Endodermal cell (in vitro differentiated cells): ENCODE measurements around the gene FARP1. TPM values are rescaled to one million over a fixed set of nuclear protein-coding genes. Genes with fewer than 3 reads are reported as not detected.

ENCODE experiments used
- DNase-seq: peaks from one replicate; pipeline ENCODE4 v3.0.0-alpha.2; 2017
- H3K27ac ChIP-seq: 2 replicates; pipeline ENCODE4 v1.5.1; 2013; ENCODE audit warnings: mild to moderate bottlenecking, low read depth, low read length, moderate library complexity
- H3K27me3 ChIP-seq: 2 replicates; pipeline ENCODE4 v1.6.1; 2013; ENCODE audit warnings: mild to moderate bottlenecking, low read length, moderate library complexity; ENCODE audit not compliant: insufficient read depth, control insufficient read depth, poor library complexity, severe bottlenecking
- H3K36me3 ChIP-seq: 2 replicates; pipeline ENCODE4 v1.7.0; 2013; ENCODE audit warnings: mild to moderate bottlenecking, low read length, moderate library complexity; ENCODE audit not compliant: control insufficient read depth, insufficient read depth
- H3K4me1 ChIP-seq: one replicate; pipeline ENCODE4 v1.7.0; 2013; ENCODE audit warnings: low read length; ENCODE audit not compliant: control insufficient read depth, insufficient read depth
- H3K4me3 ChIP-seq: 2 replicates; pipeline ENCODE4 v1.5.1; 2013; ENCODE audit warnings: mild to moderate bottlenecking, low read length, moderate library complexity
- H3K9ac ChIP-seq: 2 replicates; pipeline ENCODE4 v1.6.1; 2013; ENCODE audit warnings: mild to moderate bottlenecking, low read length, moderate library complexity; ENCODE audit not compliant: poor library complexity, severe bottlenecking; ENCODE audit errors: extremely low read depth
- H3K9me3 ChIP-seq: 2 replicates; pipeline ENCODE4 v1.6.1; 2013; ENCODE audit warnings: mild to moderate bottlenecking, low read length, moderate library complexity; ENCODE audit not compliant: control insufficient read depth
- H3K27ac Mint-ChIP-seq: 2 replicates; pipeline ENCODE4 v1.8.0; 2020; ENCODE audit warnings: mixed read lengths
- H3K27me3 Mint-ChIP-seq: 2 replicates; pipeline ENCODE4 v1.8.0; 2021; ENCODE audit warnings: mild to moderate bottlenecking, mixed read lengths; ENCODE audit not compliant: insufficient read depth
- H3K36me3 Mint-ChIP-seq: 2 replicates; pipeline ENCODE4 v1.8.0; 2020; ENCODE audit warnings: low read depth, mixed read lengths
- H3K4me1 Mint-ChIP-seq: 2 replicates; pipeline ENCODE4 v1.8.0; 2020; ENCODE audit warnings: mixed read lengths
- H3K4me3 Mint-ChIP-seq: 2 replicates; pipeline ENCODE4 v1.8.0; 2020; ENCODE audit warnings: mild to moderate bottlenecking, moderate library complexity, mixed read lengths
- H3K9me3 Mint-ChIP-seq: 2 replicates; pipeline ENCODE4 v1.8.0; 2020; ENCODE audit warnings: mild to moderate bottlenecking, mixed read lengths
- WGBS, 2 experiments: methylation state at CpG; one replicate each; pipeline versions ENCODE4 v1.1.5 to v1.1.7; 2013; ENCODE audit warnings: missing lambda C conversion rate in 2 of 2, mixed read lengths in 1 of 2; ENCODE audit not compliant: insufficient coverage in 1 of 2, insufficient read length in 1 of 2; 5-methylcytosine and 5-hydroxymethylcytosine counted together
- total RNA-seq, 2 donors: library from RNA; stranded (reverse); fragmentation: NEBNext Ultra II Directional in 1 of 2; extraction: Animal tissue kit (Norgen Biotek cat#: 25700) in 1 of 2; gene quantifications; 2 replicates in 1 of 2; 3 replicates in 1 of 2; pipeline ENCODE4 v1.2.1, GENCODE V29; 2021
- TF ChIP-seq, protein P1 (sequence below): fragments of 200-600 bp; sonication (generic); conservative IDR thresholded peaks from 2 replicates; pipeline ENCODE4 v1.5.0; 2021; ENCODE audit warnings: antibody characterized with exemption, mild to moderate bottlenecking

FARP1 gene
- total RNA-seq, 2 donors from 2014 or later, result 237 to 319 TPM

DNA sequence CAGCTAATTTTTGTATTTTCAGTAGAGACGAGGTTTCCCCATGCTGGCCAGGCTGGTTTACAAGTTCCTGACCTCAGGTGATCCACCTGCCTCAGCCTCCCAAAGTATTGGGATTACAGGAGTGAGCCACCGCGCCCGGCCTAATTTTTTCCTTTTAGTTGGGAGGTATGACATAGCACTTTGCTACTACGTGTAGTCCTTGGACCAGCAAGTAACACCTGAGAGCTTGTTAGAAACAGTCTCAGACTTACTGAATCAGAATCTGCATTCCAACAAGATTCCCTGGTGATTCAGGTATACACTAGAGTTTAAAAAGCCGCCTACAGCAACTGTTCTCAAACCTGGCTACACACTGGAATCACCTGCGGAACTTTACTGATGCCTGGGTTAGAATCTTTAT lies 1.8 kb upstream of the FARP1 start:
- Mint-ChIP-seq H3K27me3 (peaks cover 9% of the 10 kb centered on the region), H3K9me3 (no peaks in the 10 kb centered on the region), H3K4me1 (peaks cover 24% of the 10 kb centered on the region), H3K27ac (peak overlapping the region; percentile 55), H3K4me3 (peak overlapping the region; percentile 95), H3K36me3 (peaks cover 1% of the 10 kb centered on the region)
- no peak for DNase-seq
- Histone ChIP-seq H3K4me1 (no peaks in the 10 kb centered on the region), H3K36me3 (no peaks in the 10 kb centered on the region), H3K4me3 (no peak overlapping the region), H3K9me3 (no peaks in the 10 kb centered on the region), H3K27ac (no peak overlapping the region), H3K9ac (no peak overlapping the region), H3K27me3 (no peaks in the 10 kb centered on the region)
- TF ChIP-seq, protein P1, sequence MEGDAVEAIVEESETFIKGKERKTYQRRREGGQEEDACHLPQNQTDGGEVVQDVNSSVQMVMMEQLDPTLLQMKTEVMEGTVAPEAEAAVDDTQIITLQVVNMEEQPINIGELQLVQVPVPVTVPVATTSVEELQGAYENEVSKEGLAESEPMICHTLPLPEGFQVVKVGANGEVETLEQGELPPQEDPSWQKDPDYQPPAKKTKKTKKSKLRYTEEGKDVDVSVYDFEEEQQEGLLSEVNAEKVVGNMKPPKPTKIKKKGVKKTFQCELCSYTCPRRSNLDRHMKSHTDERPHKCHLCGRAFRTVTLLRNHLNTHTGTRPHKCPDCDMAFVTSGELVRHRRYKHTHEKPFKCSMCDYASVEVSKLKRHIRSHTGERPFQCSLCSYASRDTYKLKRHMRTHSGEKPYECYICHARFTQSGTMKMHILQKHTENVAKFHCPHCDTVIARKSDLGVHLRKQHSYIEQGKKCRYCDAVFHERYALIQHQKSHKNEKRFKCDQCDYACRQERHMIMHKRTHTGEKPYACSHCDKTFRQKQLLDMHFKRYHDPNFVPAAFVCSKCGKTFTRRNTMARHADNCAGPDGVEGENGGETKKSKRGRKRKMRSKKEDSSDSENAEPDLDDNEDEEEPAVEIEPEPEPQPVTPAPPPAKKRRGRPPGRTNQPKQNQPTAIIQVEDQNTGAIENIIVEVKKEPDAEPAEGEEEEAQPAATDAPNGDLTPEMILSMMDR, result no peak
- WGBS, 2 experiments, result 94 to 97% methylated on average over 7 of the region's 7 CpGs

DNA sequence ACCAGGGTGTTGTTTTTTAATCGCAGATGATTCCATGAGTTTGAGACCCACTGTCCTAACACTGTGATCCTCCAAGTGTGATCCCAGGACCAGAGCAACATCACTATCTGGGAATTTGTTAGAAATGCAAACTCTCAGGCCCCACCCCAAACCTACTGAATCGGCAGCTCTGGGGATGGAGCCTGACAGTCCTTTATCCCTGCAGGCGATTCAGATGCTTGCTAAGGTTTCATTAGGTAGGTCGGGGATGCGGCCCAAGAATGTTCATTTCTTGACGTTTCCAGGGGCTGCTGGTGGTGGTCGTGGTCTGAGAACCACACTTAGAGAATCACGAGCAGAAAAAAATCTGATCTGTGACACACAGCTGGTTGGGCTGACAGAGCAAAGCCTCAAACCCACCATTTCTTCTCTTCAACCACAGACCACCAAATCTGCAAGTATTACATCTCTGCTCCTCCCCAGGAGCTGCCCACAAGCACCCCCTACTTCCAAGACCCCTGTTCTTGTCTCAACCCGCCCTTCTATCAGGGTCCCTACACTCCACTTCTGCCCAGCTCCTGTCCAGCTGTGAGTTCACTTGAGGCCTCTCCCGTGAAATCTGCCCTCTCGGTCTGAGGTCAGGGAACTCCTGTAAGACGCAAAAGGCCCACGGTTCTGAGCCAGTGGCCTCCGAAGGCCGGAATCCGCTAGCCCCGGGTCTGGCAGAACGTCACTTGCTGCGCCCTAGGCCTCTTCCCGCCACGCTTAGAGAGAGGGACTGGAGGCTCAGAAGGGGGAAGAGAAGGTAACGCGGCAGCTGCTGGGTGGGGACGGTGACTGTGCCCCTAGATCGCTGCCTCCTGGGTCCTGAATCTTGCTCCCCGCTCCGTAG lies 1.1 kb upstream of the FARP1 start:
- Mint-ChIP-seq H3K27ac (peak overlapping the region; percentile 83), H3K4me3 (peak overlapping the region; percentile 95), H3K36me3 (peaks cover 1% of the 10 kb centered on the region), H3K4me1 (peaks cover 31% of the 10 kb centered on the region), H3K27me3 (peaks cover 9% of the 10 kb centered on the region), H3K9me3 (no peaks in the 10 kb centered on the region)
- Histone ChIP-seq H3K9ac (peak overlapping the region; percentile 46), H3K36me3 (no peaks in the 10 kb centered on the region), H3K27me3 (no peaks in the 10 kb centered on the region), H3K4me1 (peaks cover 3% of the 10 kb centered on the region), H3K27ac (no peak overlapping the region), H3K4me3 (peak overlapping the region; percentile 79), H3K9me3 (no peaks in the 10 kb centered on the region)
- TF ChIP-seq, protein P1, result no peak
- WGBS, 2 experiments, result 30 to 50% methylated on average over 11 to 27 of the region's 27 CpGs
- DNase-seq, result peak; percentile 83

DNA sequence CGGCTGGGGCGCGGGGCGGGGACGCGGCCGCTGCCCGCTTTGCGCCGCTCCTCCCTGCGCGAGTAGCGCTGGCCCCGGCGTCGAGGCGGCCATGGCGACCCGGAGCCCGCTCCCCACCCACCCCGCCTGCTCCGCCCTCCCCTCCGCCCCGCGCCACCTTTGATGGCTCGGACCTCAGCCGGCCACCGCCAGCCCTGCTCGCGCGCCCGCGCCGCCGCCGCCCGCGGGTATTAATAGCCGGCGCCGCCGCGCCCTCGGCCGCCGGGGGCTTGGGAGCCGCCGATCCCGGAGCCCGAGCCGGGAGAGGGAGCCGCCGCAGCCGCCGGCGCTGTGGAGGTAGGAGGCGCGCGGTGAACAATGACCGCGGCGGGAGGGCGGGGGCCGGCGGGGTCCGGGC lies 261 bp downstream of the FARP1 start:
- DNase-seq, result peak; percentile 85
- TF ChIP-seq, protein P1, result no peak
- no peak overlapping the region for H3K9ac ChIP-seq
- Mint-ChIP-seq H3K4me3 (peak overlapping the region; percentile 95), H3K27me3 (peaks cover 8% of the 10 kb centered on the region), H3K27ac (no peak overlapping the region), H3K36me3 (peaks cover 1% of the 10 kb centered on the region), H3K9me3 (no peaks in the 10 kb centered on the region), H3K4me1 (peaks cover 41% of the 10 kb centered on the region)
- no peaks in the 10 kb centered on the region for H3K27me3 ChIP-seq
- peaks cover 4% of the 10 kb centered on the region for H3K4me1 ChIP-seq
- H3K27ac ChIP-seq, result no peak overlapping the region
- H3K36me3 ChIP-seq, result peaks cover 1% of the 10 kb centered on the region
- no peaks in the 10 kb centered on the region for H3K9me3 ChIP-seq
- peak overlapping the region; percentile 88 for H3K4me3 ChIP-seq
- 0% methylated on average over 65 of the region's 66 CpGs; no CpG with 5 or more reads in 1 of the 2 experiments for WGBS, 2 experiments
